ENCODE measurements around the gene CAPG.

GRCh38 chr2:85405201-85406059, 4.7 kb downstream of the CAPG start:
- TF ChIP-seq FOXM1 (IDR thresholded peaks at IDR 0.05; ENCODE audit: borderline replicate concordance): no peak
- no peak for TF ChIP-seq SP1 (IDR thresholded peaks at IDR 0.05)
- no peak for TF ChIP-seq CTBP1 (IDR thresholded peaks at IDR 0.05; ENCODE audit: borderline replicate concordance)
- no peak for TF ChIP-seq LEF1 (IDR thresholded peaks at IDR 0.05; ENCODE audit: borderline replicate concordance)
- TF ChIP-seq BHLHE40 (IDR thresholded peaks at IDR 0.05; ENCODE audit: borderline replicate concordance): no peak
- no peak for TF ChIP-seq ELF4 (IDR thresholded peaks at IDR 0.05)
- TF ChIP-seq SUZ12 (IDR thresholded peaks at IDR 0.05): no peak

All from HEK293T (cell line).